GM19238 (cell line): ENCODE results near the gene KRT37.
"Not testable (repeated sequence)": the region's sequence is repeated elsewhere in the genome, so short reads cannot be mapped to it uniquely, and the experiment has no call there.

Experiments used
- DNase-seq: peaks from one replicate; pipeline ENCODE4 v3.0.0; 2011; ENCODE audit warnings: low spot score; ENCODE audit not compliant: insufficient read length

Gene KRT37

GRCh38 chr17:41437254-41437653 lies 12.9 kb upstream of the KRT37 start:
- DNase-seq: no peak

- DNase-seq: no peak
Observed at GRCh38 chr17:41434415-41434814, 10.0 kb upstream of the KRT37 start.

DNA sequence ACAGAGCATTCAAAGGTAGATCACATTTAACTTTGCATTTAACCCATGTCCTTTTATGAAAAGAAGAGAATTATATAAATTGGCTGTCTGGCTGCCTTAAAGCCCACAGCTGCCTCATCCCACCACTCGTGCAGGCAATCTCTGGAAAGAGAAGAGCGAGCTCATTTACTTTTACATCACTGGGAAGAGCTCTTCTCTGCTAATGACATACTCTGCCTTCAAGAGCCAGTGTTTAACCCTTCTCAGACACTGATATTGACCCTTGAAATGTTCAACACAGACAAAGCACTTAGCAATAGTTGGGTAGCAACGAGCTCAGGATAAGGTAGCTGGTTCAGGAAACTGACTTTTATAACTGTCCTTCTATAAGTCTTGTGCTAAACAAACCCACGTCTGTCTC lies 9.6 kb upstream of the KRT37 start:
- no peak for DNase-seq

GRCh38 chr17:41433586-41433985 lies 9.2 kb upstream of the KRT37 start:
- no peak for DNase-seq

DNA sequence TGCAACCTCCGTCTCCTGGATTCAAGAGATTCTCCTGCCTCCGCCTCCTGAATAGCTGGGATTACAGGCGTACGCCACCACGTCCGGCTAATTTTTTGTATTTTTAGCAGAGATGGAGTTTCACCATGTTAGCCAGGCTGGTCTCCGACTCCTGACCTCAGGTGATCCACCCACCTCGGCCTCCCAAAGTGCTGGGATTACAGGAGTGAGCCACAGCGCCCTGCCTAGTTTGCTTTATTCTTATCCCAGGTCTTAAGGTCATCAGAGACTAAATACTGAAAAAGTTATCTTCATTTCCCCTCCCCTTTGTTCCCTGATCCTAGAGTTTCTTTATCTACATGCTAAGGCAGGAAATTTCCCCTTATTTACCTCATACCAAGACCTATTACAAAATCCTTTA lies 6.0 kb upstream of the KRT37 start:
- DNase-seq: not testable (repeated sequence)

GRCh38 chr17:41429667-41430066 lies 5.3 kb upstream of the KRT37 start:
- DNase-seq: no peak

DNA sequence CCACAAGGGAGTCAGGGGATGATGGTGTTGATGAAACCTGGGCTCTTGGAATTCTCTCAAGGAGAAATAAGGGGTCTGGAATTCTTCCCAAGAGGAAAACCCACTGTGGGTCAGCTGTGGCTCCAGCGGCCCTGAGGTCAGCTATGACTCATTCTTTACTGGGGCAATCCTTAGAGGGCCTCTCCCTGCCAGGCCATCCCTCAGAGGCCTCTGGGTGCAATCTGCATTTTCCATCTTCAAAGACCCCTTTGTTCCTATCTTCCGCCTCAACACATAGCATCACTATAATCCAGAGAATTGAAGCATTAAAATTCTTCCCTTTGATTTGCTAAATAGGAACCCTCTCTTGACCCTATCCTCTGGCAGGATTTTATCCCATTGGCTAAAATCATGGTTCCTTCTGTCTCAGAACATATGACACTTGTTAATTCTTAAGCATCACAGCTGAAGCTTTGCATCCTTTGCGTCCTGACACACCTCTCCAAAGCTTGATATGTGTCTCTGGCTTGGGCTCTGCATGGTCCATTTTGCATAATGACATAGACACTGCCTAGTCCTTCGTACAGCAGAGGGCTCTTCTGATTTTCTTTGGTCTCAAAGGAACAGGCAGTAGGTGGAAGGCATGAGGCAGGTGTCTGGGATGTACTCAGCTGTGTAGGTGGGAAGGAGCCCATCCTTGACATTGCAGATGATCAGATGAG lies 4.4 kb upstream of the KRT37 start:
- no peak for DNase-seq

- not testable (repeated sequence) for DNase-seq
Observed at GRCh38 chr17:41422586-41422985, 1.8 kb downstream of the KRT37 start.

- no peak for DNase-seq
Observed at GRCh38 chr17:41421617-41422016, 2.8 kb downstream of the KRT37 start.

- no peak for DNase-seq
Observed at GRCh38 chr17:41421116-41421515, 3.3 kb downstream of the KRT37 start.

DNA sequence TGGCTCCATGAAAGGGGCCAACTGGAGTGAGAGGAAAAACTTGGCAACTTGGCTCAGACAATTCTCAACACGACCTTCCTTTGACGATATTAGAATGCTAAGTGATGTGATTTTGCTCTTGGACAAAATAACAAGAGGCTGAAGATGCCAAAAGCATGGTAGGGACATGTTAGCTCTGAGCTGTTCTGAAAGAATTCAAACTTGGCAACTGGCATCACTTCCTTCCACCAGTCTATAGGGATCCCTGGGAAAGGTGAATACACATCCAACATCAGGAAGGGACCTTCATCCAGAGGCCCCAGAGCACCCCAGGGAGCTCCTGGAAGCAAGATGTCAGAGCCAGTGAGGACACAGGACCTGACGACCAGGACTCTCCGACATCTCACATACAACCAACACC lies 4.3 kb downstream of the KRT37 start:
- DNase-seq: no peak

GRCh38 chr17:41419716-41420115 lies 4.7 kb downstream of the KRT37 start:
- no peak for DNase-seq

GRCh38 chr17:41418116-41418860 lies 6.1 kb downstream of the KRT37 start:
- no peak for DNase-seq

- peak; percentile 16 for DNase-seq
Observed at GRCh38 chr17:41417576-41418015, 6.8 kb downstream of the KRT37 start.

DNA sequence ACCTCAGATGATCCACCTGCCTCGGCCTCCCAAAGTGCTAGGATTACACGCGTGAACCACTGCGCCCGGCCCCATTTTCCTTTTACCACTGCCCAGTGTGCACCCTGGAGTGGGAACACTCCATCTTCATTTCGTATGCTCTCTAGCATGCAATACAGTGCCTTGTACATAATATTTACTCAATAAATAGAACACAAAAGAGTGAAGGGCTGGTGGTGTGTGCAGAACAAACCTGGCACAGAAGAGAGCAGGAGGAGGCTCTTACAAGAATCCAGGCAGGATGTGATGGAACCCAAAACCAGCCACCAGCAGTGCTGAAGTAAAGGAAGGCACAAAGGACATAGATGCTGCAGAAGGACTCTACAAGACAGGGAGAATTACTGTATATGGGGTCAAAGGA lies 7.3 kb downstream of the KRT37 start:
- DNase-seq: no peak

- no peak for DNase-seq
Observed at GRCh38 chr17:41416479-41416878, 7.9 kb downstream of the KRT37 start.

DNA sequence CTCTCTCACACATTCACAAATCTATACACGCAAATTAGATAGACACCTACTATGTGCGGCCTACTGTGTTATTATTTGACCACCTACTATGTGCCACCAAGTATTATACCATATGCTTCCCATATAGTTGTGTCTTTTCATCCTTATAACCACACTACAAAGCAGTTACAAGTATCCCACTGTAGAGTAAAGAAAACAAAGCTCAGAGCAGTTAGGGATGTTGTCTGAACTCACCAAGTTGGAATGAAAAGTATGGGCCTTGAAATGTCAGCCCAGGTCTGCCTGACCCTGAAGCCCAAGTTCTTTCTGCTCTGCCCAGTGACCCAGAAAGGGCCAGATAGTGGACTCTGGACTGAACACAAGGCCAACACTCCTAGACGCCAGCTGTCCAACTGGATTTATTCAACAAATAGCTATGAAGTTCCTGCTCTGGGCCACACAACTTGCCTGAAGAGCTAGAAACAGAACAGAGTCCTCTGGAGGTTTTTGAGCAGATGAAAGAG lies 8.5 kb downstream of the KRT37 start:
- DNase-seq: no peak

DNA sequence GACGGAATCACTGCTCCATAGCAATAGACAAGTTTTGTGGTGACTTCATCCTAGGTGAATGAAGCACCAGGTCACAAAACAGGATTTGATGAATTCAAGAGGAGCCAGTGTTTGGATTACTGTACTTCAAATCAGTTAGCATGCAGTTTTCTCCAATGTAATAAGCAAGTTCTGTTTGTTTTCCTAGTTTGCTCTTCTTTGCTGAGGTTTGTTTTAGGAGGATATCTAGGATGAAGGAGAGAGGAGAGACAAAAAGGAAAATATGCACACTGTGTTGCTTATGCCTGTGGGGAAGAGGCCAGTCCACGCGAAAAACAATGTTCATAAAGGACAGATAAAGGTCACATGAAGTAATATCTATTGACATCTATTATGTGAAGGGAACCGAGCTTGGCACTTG lies 9.0 kb downstream of the KRT37 start:
- no peak for DNase-seq

GRCh38 chr17:41413982-41414381 lies 10.4 kb downstream of the KRT37 start:
- DNase-seq: no peak

DNA sequence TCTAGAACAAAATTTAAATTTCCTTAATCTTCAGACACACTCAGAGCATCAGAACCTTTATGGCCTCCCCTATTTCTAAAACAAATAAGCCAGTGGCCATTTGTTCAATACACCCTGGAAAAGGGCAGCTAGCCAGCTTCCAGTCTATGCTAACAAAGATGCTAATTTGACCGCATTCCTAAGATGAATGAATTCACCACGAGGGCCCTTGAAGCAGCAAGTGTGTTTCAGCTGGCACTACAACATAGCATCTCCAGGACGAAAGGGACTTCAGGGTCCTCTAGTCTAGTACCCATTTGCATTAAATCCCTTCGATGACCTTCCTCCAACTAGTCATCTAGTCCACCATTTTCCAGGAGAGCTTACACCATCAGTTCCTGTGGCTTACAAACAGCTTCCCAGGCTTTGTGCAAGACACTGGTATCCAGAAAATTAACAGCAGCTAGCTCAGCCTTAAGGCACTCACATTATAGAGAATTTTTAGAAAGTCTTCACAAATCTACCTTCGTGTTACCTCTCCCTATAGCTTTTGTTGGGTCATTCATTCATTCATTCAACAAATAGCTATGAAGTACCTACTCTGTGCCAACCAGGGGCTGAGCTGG lies 10.9 kb downstream of the KRT37 start:
- DNase-seq: no peak

DNA sequence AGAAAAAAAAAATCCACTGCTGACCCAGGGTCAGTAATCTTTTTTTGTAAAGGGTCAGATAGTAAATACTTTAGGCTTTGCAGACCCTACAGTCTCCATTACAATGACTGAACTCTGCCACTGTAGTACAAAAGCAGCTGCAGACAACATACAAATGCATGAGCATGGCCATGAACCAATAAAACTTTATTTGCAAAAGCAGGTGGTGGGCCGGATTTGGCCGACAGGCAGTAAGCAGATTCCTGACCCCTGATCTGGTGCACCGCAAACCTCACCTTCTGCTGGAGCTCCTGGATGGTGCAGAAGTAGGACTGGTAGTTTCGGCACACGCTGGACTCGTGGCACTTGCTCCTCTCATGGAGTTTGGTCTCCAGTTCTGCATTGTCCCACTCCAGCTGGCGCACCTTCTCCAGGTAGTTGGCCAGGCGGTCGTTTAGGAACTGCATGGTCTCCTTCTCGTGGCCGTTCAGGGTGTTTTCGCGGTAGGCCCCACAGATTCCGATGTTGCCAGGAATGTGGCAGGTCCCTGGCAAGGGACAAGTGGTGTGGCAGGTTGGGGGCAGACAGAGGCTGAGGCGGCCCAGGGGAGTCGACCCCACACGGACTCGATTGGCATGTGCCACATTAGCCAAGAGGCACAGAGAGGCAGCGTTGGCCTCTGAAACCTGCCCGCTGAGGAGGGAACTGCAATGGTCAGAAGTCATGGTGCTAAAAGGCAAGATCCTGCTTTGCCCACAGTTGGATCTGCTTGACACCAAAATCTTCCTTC lies 13.1 kb downstream of the KRT37 start:
- DNase-seq: no peak

- no peak for DNase-seq
Observed at GRCh38 chr17:41407226-41407625, 17.2 kb downstream of the KRT37 start.
